H4 (cell line): Measurements from ENCODE around the gene ERN1. TPM values are rescaled to one million over a fixed set of nuclear protein-coding genes. Genes with fewer than 3 reads are reported as not detected.

Source experiments
- DNase-seq: peaks from one replicate; pipeline ENCODE4 v3.0.0-alpha.2; 2015; ENCODE audit warnings: low spot score
- total RNA-seq: library from RNA; depleted of rRNA; stranded (reverse); fragments of >200 nt; shearing (Covaris generic); gene quantifications from 2 replicates; pipeline ENCODE4 v1.2.3, GENCODE V29; 2014

Gene ERN1
- total RNA-seq, 1 experiment from 2014 or later = 2.7 TPM

- DNase-seq = no peak
Measured at GRCh38 chr17:64110379-64111152, 19.4 kb downstream of the ERN1 start.

GRCh38 chr17:64109400-64109799 is 20.5 kb downstream of the ERN1 start:
- DNase-seq = no peak

- DNase-seq = no peak
Measured at GRCh38 chr17:64107500-64108236, 22.3 kb downstream of the ERN1 start.

DNA sequence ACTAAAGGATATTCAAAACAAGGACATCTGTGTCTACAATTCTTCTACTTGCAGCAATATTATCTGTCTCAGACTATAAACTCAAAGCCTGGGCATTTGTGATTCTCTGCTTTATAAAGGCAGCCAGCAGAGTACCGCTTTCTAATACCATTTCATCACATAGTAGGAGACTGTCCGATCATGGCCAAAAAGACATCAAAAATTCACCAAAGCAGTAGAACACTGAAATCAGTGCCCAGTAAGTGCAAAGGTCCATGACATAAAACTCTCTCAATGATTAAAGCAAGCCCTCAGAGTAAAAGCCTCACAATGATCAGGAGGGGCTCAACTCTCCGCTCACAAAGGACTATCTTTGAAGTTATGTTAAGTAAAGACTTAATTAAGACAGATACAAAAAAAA is 23.0 kb downstream of the ERN1 start:
- DNase-seq = no peak

DNA sequence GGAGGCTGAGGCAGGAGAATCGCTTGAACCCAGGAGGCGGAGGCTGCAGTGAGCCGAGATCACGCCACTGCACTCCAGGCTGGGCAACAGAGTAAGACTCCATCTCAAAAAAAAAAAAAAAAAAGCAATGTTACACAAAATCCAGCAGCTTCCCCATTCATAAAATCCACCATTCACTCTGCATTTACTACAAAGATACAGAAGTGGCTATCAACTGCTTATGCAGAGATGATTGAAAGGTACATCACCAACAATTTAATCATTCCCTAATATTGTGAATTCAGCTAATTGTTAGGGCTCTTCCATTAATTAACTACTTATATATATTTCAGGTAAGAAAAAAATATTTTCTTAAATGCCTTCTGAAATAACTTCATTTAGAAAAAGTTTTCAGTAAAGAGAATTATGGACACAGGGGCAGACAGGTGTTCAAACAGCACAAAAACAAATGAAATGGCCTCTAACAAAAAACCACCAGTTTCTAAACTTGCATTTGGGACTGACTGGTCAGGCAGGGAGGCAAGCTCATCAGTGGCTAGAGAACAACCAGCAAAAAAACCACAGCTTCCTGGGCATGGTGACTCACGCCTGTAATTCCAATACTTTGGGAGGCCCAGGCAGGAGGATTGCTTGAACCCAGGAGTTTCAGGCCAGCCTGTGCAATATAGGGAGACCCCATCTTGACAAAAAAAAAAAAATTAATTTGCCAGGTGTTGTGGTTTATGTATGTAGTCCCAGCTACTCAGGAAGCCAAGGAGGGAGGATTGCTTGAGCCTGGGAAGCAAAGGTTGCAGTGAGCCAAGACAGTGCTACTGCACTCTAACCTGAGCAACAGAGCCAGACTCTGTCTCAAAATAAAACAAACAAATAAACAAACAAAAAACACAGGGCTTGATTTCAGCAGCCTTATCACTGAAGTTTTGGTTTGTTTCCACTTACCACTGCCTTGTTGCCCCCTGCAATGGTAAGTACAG is 26.3 kb downstream of the ERN1 start:
- DNase-seq = peak; percentile 46

- DNase-seq = no peak
Measured at GRCh38 chr17:64102627-64103390, 27.1 kb downstream of the ERN1 start.

- no peak for DNase-seq
Measured at GRCh38 chr17:64099543-64099942, 30.4 kb downstream of the ERN1 start.

DNA sequence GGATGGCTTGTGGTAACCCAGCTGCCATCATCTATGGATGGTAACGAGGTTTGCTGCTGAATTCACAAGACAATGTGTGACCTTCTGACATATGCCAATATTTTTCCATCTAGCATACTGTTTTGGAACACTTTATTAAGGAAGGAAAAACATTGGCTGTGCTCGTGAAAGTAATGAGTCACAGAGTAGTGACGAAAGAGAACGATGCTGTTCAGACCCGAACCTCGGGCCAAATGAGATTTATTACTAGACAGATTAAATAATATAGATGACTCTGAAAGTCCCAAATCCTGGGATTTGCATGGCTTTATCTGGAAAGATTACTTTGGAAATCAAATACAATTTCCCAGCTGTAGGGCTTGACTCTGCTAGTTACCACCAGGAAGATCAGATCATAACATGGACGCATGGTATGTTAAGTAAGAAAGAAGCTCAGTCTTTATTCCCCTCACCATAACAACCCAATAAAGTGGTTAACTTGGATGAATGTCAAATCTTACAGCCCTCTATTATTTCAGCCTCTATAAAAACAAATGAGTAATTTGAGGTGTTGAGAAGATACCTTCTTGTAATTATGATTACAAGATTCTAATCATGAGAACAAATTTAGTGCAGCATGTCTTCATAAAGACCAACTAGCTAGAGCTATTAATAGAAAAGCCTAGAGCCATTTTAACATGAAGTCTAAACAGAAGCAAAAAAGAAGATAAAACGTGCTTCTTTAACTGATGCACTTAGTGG is 32.6 kb downstream of the ERN1 start:
- no peak for DNase-seq

DNA sequence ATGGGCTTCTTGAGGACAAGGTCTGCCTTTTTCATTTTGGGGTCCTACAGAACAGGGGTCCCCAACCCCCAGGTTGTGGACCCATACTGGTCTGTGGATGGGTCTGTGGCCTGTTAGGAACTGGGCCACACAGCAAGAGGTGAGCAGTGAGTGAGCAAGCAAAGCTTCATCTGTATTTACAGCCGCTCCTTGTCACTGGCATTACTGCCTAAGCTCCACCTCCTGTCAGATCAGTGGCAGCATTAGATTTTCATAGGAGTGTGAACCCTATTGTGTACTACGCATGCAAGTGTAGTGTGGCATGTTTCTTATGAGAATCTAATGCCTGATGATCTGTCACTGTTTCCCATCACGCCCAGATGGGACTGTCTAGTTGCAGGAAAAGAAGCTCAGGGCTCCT is 33.9 kb downstream of the ERN1 start:
- no peak for DNase-seq

DNA sequence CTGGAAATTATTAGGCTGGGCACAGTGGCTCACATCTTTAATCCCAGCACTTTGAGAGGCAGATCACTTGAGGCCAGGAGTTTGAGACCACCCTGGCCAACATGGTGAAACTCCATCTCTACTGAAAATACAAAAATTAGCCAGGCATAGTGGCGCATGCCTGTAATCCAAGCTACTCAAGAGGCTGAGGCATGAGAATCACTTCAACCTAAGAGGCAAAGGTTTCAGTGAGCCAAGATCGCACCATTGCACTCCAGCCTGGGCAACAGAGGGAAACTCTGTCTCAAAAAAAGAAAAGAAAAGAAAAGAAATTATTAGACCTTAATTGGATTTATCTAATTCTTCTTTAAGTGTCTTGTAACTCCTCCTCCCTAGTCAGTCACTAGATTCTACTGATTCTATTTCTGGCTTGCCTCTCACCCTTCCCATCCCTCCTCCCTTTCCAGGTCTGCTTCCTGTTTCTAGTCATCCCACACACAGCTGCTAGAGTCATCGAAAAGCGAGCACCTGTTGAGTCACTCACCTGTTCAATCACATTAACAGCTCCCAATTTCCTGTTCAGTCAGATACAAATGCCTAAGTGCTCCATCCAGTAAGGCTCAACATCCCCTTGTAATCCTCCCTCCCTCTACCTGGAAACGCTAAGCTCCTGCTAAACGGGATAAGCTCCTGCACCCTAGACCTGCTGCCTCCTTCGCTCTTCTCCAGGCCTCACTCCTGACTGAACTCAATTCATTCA is 34.6 kb downstream of the ERN1 start:
- no peak for DNase-seq

DNA sequence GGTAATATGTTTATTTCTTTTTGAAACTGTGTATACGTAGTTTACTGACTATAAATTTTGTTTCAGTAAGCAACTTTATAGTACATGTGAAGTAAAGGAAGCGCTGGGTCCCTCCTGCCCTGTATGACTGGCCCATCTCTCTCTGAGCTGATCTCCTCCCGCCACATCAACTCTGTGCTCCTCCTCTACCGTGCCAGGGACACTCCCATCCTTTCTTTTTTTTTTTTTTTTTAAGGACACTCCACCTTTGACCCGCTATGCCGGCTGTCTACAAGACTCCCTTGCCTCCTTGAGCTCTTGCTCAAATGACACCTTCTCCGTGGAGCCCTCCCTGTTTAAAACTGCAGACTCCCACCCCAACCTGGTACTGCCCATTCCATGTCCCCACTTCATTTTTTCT is 35.5 kb downstream of the ERN1 start:
- DNase-seq = no peak

DNA sequence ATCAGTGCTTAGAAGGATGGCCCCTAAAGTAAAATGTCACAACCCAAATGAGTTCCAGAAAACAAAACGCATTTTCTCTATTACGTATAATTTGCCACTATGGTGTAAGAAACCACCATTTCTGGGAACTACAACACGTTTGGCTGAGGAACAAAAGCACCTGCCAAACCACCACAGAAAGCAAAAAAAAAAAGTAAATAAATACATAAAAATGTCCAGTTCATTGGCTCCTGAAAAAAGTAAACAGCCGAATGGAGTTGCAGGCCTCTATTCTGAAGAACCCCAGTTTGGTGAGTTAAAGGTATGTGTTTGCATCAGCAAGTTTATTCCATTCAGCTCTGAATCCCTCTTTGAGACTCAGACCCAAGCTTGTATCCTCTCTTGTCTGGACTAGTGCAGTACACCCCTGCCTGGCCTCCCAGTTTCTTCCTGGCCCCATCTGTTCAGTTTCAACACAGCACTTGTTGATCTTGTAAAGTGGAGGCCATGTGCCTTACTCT is 36.9 kb downstream of the ERN1 start:
- no peak for DNase-seq

DNA sequence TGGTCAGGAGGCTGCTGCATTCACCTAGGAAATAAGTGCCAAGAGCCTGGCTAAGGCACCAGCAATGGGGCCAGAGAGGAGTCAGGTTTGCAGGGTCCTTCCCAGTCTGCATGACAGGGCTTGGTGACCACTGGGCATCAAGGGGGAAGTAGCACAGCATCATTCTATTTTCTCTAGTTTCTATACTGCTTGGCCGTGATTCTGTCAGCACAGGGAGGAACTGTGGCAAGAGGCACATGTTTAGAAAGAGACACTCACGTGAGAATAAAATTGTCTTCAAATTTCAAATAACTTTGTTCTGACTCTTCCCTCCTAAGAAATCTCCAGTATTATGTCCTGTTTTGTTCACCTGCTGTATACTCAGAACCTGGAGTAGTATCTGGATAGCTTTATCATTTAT is 37.8 kb downstream of the ERN1 start:
- DNase-seq = no peak

DNA sequence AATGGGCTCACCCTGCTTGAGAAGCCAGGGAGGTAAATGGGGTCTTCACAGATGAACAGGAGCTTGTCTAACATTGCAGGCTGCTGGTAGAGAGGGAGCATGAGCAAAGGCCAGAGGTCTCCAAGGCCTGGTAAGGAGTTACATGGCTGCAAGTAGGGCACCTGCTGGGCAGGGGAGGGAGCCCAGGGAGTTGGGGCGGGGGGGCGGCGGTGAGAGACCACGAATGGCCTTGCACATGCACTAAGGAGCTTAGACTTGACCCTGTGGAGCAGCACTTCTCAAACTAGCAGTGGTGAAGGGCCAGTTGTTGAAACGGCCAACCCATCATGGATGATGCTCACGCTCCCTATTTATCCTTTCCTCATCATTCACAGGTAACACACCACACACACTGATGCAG is 38.4 kb downstream of the ERN1 start:
- no peak for DNase-seq

GRCh38 chr17:64091116-64091515 is 38.8 kb downstream of the ERN1 start:
- DNase-seq = no peak

GRCh38 chr17:64090144-64090543 is 39.8 kb downstream of the ERN1 start:
- no peak for DNase-seq

DNA sequence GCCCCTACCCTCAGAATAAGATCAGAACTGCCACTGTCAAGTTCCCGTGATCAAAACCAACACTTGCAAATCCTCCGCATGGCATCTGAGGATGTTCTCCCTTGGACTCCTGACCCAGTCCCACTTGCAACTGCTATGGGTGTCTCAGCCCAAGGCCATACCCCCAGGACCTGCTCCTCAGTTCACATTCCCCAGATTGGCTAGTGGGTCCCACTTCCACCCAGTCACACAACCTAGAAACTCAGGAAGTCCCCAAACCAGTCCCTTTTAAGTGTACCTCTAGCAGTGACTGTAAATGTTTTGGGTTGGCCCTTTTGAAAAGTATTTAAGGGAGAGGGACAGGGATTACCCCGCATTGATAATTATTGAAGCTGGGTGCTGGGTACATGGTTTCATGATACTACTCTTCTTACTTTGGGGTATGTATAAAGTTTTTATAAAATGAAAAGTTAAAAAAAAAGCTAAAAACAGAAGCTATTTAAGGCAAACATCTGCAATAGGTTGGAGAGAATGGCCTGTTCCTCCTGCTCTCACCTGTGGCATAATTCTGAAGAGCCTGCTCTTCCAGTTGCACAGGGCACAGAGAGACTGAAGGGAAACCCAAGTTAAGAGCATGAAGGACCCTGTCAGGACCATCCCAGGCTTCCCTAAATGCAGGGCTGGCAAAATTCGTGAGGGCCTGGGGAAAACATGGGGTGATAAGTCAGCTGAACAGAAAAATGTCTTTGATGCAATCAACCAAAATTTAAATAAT is 42.5 kb downstream of the ERN1 start:
- DNase-seq = no peak

DNA sequence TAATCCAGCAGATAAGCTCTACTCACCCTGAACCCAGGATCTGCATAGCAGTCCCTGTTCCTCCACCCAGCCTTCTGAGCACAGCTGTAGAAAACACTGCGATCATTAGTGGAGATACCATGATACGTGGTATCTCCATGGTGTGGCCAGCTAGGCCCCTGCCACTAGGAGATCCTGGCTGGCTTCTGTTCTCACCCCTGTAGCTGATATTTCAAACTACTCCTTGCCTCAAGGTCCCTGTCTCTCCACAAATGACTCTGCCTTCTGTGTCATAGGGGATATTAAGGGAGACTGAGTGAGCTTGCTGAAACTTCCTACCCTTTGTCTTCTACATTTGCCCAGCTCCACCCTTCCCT is 44.3 kb downstream of the ERN1 start:
- no peak for DNase-seq
